Measurements from ENCODE around the gene MARCHF11. TPM values are rescaled to one million over a fixed set of nuclear protein-coding genes. Genes with fewer than 3 reads are reported as not detected.

MARCHF11 gene
- total and polyA plus RNA-seq, 2 experiments from 2014 or later = not detected

- H3K9me2 ChIP-seq (replicated peaks; ENCODE audit: insufficient read depth) = no peaks in the 10 kb centered on the region
- 94% methylated on average over 3 of the region's 3 CpGs for WGBS (ENCODE audit: low lambda C conversion rate, missing lambda C conversion rate)
- H3K9me3 ChIP-seq (ENCODE audit: low read depth) = no peaks in the 10 kb centered on the region
- H3K27ac ChIP-seq = no peak overlapping the region
- no peaks in the 10 kb centered on the region for H3K36me3 ChIP-seq (replicated peaks; ENCODE audit: insufficient read depth, low read depth)
- no peak overlapping the region for H3K4me2 ChIP-seq
- H3K4me1 ChIP-seq (ENCODE audit: insufficient read depth) = no peaks in the 10 kb centered on the region
- no peak overlapping the region for H2AFZ ChIP-seq
- no peaks in the 10 kb centered on the region for H3K79me2 ChIP-seq
- no peaks in the 10 kb centered on the region for H3K27me3 ChIP-seq
- no peak for DNase-seq (ENCODE audit: low spot score)
- H3K4me3 ChIP-seq = no peak overlapping the region
- TF ChIP-seq EZH2 (IDR thresholded peaks at IDR 0.05; ENCODE audit: borderline replicate concordance) (no peak), EZH2phosphoT487 (IDR thresholded peaks at IDR 0.05; ENCODE audit: low read depth, severe bottlenecking, unreplicated experiment) (no peak), CTCF (IDR thresholded peaks at IDR 0.05; ENCODE audit: poor library complexity) (no peak)
- no peaks in the 10 kb centered on the region for H4K20me1 ChIP-seq (ENCODE audit: insufficient read depth, poor library complexity, severe bottlenecking)
These were observed 39.2 kb downstream of the MARCHF11 start for GRCh38 chr5:16140417-16140816.

DNA sequence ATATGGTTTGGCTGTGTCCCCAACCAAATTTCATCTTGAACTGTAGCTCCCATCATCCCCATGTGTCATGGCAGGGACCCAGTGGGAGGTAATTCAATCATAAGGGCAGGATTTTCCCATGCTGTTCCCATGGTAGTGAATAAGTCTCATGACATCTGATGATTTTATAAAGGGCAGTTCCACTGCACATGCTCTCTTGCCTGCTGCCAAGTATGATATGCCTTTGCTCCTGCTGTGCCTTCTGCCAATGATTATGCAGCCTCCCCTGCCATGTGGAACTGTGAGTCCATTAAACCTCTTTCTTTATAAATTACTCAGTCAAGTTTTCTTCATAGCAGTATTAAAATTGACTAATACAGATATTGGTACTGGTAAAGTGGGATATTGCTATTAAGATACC lies 42.4 kb downstream of the MARCHF11 start:
- H4K20me1 ChIP-seq (ENCODE audit: insufficient read depth, poor library complexity, severe bottlenecking) = no peaks in the 10 kb centered on the region
- H2AFZ ChIP-seq = no peak overlapping the region
- H3K36me3 ChIP-seq (replicated peaks; ENCODE audit: insufficient read depth, low read depth) = no peaks in the 10 kb centered on the region
- H3K4me3 ChIP-seq = no peak overlapping the region
- no peak for DNase-seq (ENCODE audit: low spot score)
- H3K4me2 ChIP-seq = no peak overlapping the region
- no peaks in the 10 kb centered on the region for H3K9me3 ChIP-seq (ENCODE audit: low read depth)
- H3K27me3 ChIP-seq = no peaks in the 10 kb centered on the region
- TF ChIP-seq EZH2phosphoT487 (IDR thresholded peaks at IDR 0.05; ENCODE audit: low read depth, severe bottlenecking, unreplicated experiment) (no peak), CTCF (IDR thresholded peaks at IDR 0.05; ENCODE audit: poor library complexity) (no peak), EZH2 (IDR thresholded peaks at IDR 0.05; ENCODE audit: borderline replicate concordance) (no peak)
- H3K4me1 ChIP-seq (ENCODE audit: insufficient read depth) = no peaks in the 10 kb centered on the region
- H3K27ac ChIP-seq = no peak overlapping the region
- no peaks in the 10 kb centered on the region for H3K9me2 ChIP-seq (replicated peaks; ENCODE audit: insufficient read depth)
- H3K79me2 ChIP-seq = no peaks in the 10 kb centered on the region

DNA sequence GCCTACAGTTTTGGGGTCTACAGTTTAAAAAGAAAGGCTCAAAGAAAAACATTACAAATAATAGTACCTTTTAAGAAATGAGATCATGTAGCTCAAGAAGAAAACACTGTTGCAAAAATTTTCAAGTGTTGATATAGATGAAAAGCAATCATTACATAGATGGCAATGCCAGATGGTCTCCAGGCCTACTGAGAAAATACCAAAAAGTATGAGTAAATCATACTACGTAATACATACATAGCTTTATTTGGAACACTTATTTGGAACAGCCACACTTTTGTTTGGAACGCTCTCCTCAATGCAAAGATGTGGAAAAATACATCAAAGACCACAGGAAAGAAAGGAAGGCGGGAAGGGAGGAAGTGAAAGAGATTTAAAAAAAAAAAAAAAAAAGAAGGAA lies 44.1 kb downstream of the MARCHF11 start:
- no peak overlapping the region for H3K4me2 ChIP-seq
- no peaks in the 10 kb centered on the region for H3K27me3 ChIP-seq
- no peaks in the 10 kb centered on the region for H3K9me2 ChIP-seq (replicated peaks; ENCODE audit: insufficient read depth)
- H3K36me3 ChIP-seq (replicated peaks; ENCODE audit: insufficient read depth, low read depth) = no peaks in the 10 kb centered on the region
- H2AFZ ChIP-seq = no peak overlapping the region
- no peaks in the 10 kb centered on the region for H3K4me1 ChIP-seq (ENCODE audit: insufficient read depth)
- H3K9me3 ChIP-seq (ENCODE audit: low read depth) = no peaks in the 10 kb centered on the region
- no peak overlapping the region for H3K4me3 ChIP-seq
- no peak for DNase-seq (ENCODE audit: low spot score)
- H4K20me1 ChIP-seq (ENCODE audit: insufficient read depth, poor library complexity, severe bottlenecking) = no peaks in the 10 kb centered on the region
- 92% methylated on average over 3 of the region's 3 CpGs for WGBS (ENCODE audit: low lambda C conversion rate, missing lambda C conversion rate)
- no peak for TF ChIP-seq EZH2 (IDR thresholded peaks at IDR 0.05; ENCODE audit: borderline replicate concordance)
- TF ChIP-seq EZH2phosphoT487 (IDR thresholded peaks at IDR 0.05; ENCODE audit: low read depth, severe bottlenecking, unreplicated experiment) = no peak
- TF ChIP-seq CTCF (IDR thresholded peaks at IDR 0.05; ENCODE audit: poor library complexity) = no peak
- no peak overlapping the region for H3K27ac ChIP-seq
- no peaks in the 10 kb centered on the region for H3K79me2 ChIP-seq

GRCh38 chr5:16135003-16135402 lies 44.6 kb downstream of the MARCHF11 start:
- TF ChIP-seq EZH2phosphoT487 (IDR thresholded peaks at IDR 0.05; ENCODE audit: low read depth, severe bottlenecking, unreplicated experiment) (no peak), CTCF (IDR thresholded peaks at IDR 0.05; ENCODE audit: poor library complexity) (no peak), EZH2 (IDR thresholded peaks at IDR 0.05; ENCODE audit: borderline replicate concordance) (no peak)
- no peaks in the 10 kb centered on the region for H3K9me2 ChIP-seq (replicated peaks; ENCODE audit: insufficient read depth)
- no peaks in the 10 kb centered on the region for H3K79me2 ChIP-seq

More at GRCh38 chr5:16135003-16135402, 44.6 kb downstream of the MARCHF11 start:
- no peak for DNase-seq (ENCODE audit: low spot score)
- no peaks in the 10 kb centered on the region for H4K20me1 ChIP-seq (ENCODE audit: insufficient read depth, poor library complexity, severe bottlenecking)
- no peaks in the 10 kb centered on the region for H3K36me3 ChIP-seq (replicated peaks; ENCODE audit: insufficient read depth, low read depth)
- no peak overlapping the region for H3K4me2 ChIP-seq
- H3K4me1 ChIP-seq (ENCODE audit: insufficient read depth) = no peaks in the 10 kb centered on the region
- no peak overlapping the region for H3K4me3 ChIP-seq
- no peaks in the 10 kb centered on the region for H3K9me3 ChIP-seq (ENCODE audit: low read depth)
- WGBS (ENCODE audit: low lambda C conversion rate, missing lambda C conversion rate) = 82% methylated on average over 1 of the region's 1 CpG
- H3K27me3 ChIP-seq = no peaks in the 10 kb centered on the region
- no peak overlapping the region for H2AFZ ChIP-seq
- no peak overlapping the region for H3K27ac ChIP-seq
